H1 (cell line): ENCODE measurements around the gene ADAM12.

ENCODE experiments used
- CBX5 ChIP-seq: fragments of 300-800, 300-1000 bp; sonication (generic); IDR thresholded peaks from 2 replicates; pipeline ENCODE4 v1.7.1; 2016; ENCODE audit warnings: antibody characterized with exemption, low read length, low read depth
- EGR1 ChIP-seq: IDR thresholded peaks from 2 replicates; pipeline ENCODE4 v1.6.1; 2011; ENCODE audit warnings: low read depth, low read length, borderline replicate concordance
- EP300 ChIP-seq, 2 experiments: IDR thresholded peaks; 1 replicate in 1 of 2; 2 replicates in 1 of 2; pipeline ENCODE4 v1.6.1; 2011 to 2012; ENCODE audit warnings: low read depth in 2 of 2, low read length in 2 of 2, mild to moderate bottlenecking in 2 of 2, borderline replicate concordance in 1 of 2, inconsistent platforms in 1 of 2, moderate library complexity in 1 of 2
- SRF ChIP-seq: IDR thresholded peaks from 2 replicates; pipeline ENCODE4 v1.6.1; 2011; ENCODE audit warnings: mild to moderate bottlenecking, low read depth, low read length, moderate library complexity
- TF ChIP-seq, protein P1 (sequence below): IDR thresholded peaks from 2 replicates; pipeline ENCODE4 v1.6.1; 2012; ENCODE audit warnings: inconsistent platforms

- TF ChIP-seq SRF (no peak), CBX5 (no peak), EGR1 (no peak), EP300 (IDR thresholded peaks at IDR 0.05; ENCODE audit: borderline replicate concordance in 1 of 2, low read depth in 2 of 2, low read length in 2 of 2) (no peak)
- TF ChIP-seq, protein P1, sequence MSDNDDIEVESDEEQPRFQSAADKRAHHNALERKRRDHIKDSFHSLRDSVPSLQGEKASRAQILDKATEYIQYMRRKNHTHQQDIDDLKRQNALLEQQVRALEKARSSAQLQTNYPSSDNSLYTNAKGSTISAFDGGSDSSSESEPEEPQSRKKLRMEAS: no peak
Measured at GRCh38 chr10:126321440-126321839, 66.8 kb downstream of the ADAM12 start.
